HG03196 (cell line): ENCODE data around the gene DZIP1.
"Not testable (repeated sequence)": the region's sequence is repeated elsewhere in the genome, so short reads cannot be mapped to it uniquely, and the experiment has no call there.

ENCODE experiments used
- ATAC-seq: cut with Tn5 transposase; IDR thresholded peaks from one replicate; pipeline ENCODE4 v1.9.1; 2021; ENCODE audit not compliant: unreplicated experiment

Gene DZIP1

DNA sequence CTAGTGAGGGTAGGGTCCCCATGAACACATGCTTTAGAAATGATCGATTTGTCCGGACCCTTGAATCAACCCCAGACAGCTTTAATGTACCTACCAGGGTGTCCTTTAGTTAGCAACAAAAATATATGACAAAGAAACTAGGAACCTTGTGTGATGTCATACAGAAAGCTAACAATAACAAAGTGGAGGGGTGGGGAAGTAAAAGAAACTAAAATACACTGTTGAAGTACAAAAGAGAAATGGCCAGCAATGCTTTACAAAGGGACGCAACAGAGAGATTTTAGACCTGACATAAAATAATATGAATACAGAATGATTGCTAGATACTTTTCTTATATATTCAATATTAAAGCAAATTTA lies 40.0 kb downstream of the DZIP1 start:
- no peak for ATAC-seq

DNA sequence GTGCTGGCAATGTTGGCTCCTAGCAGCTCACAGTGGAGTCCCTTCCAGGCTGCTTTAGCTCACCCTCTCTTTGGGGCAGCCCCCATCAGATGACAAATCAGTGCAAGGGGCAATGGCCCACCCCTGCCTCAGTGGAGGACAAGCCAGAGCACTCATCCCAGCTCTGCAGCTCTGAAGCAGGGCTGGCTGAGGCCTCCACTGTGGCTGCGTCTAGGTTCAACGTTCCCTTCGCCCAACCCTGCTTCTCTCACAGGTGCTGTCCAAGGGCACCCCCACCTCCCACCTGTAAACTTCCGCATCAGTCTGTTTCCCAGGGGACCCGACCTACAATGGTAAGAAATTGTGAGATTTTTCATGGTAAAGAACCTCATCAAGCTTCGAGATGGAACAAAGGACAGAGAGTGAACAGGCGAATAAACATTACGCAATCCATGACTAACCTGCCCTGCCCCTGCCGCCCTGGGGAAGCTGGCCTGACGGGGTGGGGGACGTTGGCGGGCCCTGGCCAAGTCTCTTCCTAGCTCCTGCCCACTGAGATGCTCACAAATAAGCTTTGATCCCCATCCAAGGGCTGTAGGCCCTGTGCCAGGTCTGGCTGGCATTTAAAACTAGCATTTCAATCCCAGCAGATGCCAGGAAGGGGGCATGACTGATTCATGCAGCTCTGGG lies 40.5 kb downstream of the DZIP1 start:
- ATAC-seq = no peak

GRCh38 chr13:95601906-95602305 lies 42.6 kb downstream of the DZIP1 start:
- ATAC-seq = no peak

- ATAC-seq = no peak
Measured at GRCh38 chr13:95601216-95601615, 43.3 kb downstream of the DZIP1 start.

DNA sequence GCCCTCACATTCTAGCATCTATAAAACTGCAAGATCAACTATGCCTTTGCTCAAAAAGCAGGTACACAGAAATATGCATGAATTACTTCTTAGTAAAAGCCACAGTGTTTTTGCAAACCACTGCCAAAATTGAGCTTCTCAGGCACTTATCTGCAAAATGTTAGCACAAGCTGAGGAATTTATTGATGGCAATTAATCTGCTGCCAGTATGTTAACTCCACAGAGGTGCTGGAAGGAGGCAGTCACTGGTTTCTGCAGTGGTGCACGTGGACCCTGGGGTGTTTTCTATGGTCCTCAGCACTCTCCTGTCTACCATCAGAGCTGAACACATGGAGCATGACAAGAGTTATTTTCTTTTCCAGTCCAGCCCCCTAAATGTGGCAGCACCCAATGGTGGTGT lies 47.8 kb downstream of the DZIP1 start:
- no peak for ATAC-seq

GRCh38 chr13:95593462-95593861 lies 51.0 kb downstream of the DZIP1 start:
- ATAC-seq = no peak

GRCh38 chr13:95588721-95589120 lies 55.8 kb downstream of the DZIP1 start:
- ATAC-seq = no peak

DNA sequence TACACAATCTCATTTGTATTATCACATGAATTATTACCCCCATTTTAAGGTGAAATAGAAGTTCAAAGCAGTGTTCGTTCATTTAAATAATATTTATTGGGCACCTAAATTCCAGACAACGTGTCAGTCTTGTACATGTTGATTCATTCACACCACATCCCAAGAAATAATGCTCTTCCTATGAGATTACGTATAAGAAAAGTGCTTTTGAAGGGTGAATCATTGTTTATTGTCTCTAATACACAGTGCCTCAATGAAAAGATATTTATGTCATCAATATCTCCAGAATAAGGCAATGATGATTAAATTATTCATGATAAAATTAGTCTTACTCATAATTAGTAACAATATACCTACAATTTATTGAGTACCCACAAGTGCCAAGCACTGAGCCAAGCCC lies 56.4 kb downstream of the DZIP1 start:
- ATAC-seq = no peak

- ATAC-seq = no peak
Measured at GRCh38 chr13:95585867-95586266, 58.6 kb downstream of the DZIP1 start.

DNA sequence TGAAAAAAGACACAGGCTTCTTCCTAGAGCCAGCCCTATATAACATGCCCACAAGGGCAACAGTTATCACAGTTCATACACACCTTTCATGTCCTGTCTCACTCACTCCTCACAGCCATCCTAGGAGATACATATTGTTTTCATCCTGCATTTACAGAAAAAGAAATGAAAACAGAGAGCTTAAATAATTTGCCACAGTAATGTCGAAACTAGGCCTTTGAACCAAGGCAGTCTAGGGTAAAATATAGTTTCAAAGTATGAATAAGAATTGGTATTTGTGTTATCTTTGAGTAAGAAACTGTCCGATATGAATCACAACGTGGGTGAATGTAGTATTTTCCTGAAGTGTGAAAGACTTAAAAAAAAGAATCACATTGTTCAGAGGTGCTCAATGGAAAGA lies 65.2 kb downstream of the DZIP1 start:
- ATAC-seq = peak; percentile 77

GRCh38 chr13:95573221-95573620 lies 71.3 kb downstream of the DZIP1 start:
- no peak for ATAC-seq

DNA sequence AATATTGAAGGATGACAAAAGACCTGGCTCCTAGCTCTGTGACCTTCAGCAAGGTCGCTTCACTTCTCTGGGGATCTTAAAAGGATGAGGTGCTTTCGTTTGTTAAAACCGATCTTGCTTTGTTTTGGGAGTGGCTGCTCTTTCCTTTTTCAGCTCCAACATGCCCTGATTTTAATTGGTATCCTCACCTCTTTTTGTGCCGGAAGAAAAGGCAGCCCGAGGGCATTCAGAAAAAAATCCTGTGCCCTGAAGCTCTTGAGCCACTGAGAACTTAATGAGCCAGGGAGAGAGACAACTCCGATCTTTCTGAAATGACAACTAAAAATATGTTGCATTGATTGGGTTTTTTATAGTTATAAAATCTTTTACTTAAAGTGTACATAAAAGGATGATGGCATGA lies 72.6 kb downstream of the DZIP1 start:
- ATAC-seq = no peak

DNA sequence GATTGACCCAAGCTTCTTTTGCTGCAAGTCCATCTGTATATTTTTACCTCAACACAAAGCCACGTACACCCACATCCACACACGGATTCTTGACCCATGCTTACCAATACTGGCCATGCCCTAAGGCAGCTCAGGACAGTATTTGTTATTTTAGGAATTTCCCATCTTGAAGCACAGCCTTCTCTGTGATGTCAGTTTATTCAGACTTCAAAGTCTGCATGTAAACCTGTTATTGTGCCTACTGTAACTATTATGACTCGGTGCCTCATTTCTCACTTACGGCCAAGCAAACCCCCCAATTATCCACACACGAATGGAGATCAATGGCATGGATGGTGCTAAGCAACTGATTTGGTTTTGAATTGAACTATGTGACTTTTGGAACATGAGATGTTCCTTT lies 74.5 kb downstream of the DZIP1 start:
- ATAC-seq = no peak

DNA sequence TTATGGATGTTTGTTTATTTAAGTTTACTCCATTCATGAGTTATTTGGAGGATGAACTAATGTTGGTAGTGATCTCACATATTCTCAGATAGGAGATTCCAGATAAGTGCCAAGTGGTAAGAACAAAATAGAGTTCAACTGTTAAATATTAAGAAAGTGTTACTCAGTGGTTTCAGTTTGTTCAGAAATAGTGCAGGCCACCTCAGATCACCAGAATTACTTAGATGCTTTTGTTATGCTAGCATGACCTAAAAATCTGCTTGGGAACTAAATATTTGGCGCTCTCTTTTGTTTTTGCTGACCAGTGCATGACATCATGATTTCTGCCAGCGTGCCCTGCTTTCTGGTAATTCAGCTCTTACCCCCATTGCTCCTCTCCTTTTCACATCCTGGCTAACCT lies 76.4 kb downstream of the DZIP1 start:
- no peak for ATAC-seq

GRCh38 chr13:95565758-95566157 lies 78.7 kb downstream of the DZIP1 start:
- ATAC-seq = not testable (repeated sequence)

GRCh38 chr13:95564733-95565291 lies 79.7 kb downstream of the DZIP1 start:
- no peak for ATAC-seq

DNA sequence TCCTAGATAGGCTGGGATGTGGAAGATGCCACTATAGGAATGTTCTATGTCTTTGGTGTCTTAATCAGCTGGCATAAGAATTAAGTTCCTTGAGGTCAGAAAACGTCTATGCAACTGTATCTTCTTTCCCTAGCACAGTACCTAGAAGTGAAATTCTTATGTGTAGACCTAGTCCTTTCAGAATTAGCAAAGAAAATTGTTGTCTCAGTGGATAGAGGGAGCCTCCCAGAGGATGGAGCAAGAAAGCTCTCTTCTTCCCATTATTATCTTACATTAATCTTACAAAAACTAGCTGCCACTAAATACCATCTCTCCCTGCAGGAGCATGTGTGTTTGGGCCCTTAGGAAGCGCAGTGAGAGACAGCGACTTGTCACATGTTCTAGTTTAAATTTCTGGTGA lies 80.4 kb downstream of the DZIP1 start:
- ATAC-seq = no peak

GRCh38 chr13:95560387-95560786 lies 84.1 kb downstream of the DZIP1 start:
- no peak for ATAC-seq

- ATAC-seq = no peak
Measured at GRCh38 chr13:95559100-95559499, 85.4 kb downstream of the DZIP1 start.

GRCh38 chr13:95557013-95557412 lies 87.5 kb downstream of the DZIP1 start:
- ATAC-seq = no peak

GRCh38 chr13:95553581-95554385 lies 90.7 kb downstream of the DZIP1 start:
- no peak for ATAC-seq
